ENCODE measurements around the gene EI24.

The EI24 gene

GRCh38 chr11:125591649-125592304, 22.5 kb downstream of the EI24 start:
- TF ChIP-seq MAX (IDR thresholded peaks at IDR 0.05) (peak; percentile 39), EGR1 (IDR thresholded peaks at IDR 0.05) (no peak)

GRCh38 chr11:125592305-125593113, 23.2 kb downstream of the EI24 start, which contains the start of gene STT3A:
Gene STT3A (plus strand): TSS chr11:125592852. CDS start chr11:125595916, 3,064 bp downstream.
- peak; percentile 60; the same call in 1 of the 2 replicates for TF ChIP-seq TCF12 (IDR thresholded peaks at IDR 0.05; ENCODE audit: low read depth)
- no peak for TF ChIP-seq EGR1 (IDR thresholded peaks at IDR 0.05)
- TF ChIP-seq MAX (IDR thresholded peaks at IDR 0.05): peak; percentile 80
- no peak for TF ChIP-seq TEAD4 (IDR thresholded peaks at IDR 0.05)
- no peak for TF ChIP-seq EP300 (IDR thresholded peaks at IDR 0.05; ENCODE audit: borderline replicate concordance)
- TF ChIP-seq TAF1 (IDR thresholded peaks at IDR 0.05; ENCODE audit: low read depth): peak; percentile 87
- peak; percentile 82; the same call in 1 of the 2 replicates for TF ChIP-seq CREB1 (IDR thresholded peaks at IDR 0.05; ENCODE audit: low read depth)
- TF ChIP-seq FOXM1 (IDR thresholded peaks at IDR 0.05; ENCODE audit: borderline replicate concordance, low read depth): no peak; the same call in 1 of the 2 replicates
- TF ChIP-seq ZBTB7A (IDR thresholded peaks at IDR 0.05; ENCODE audit: low read depth): peak; percentile 94
- TF ChIP-seq CEBPB (IDR thresholded peaks at IDR 0.05): no peak
- TF ChIP-seq USF1 (IDR thresholded peaks at IDR 0.05): peak; percentile 97
- TF ChIP-seq RAD21 (IDR thresholded peaks at IDR 0.05; ENCODE audit: low read depth): no peak
- TF ChIP-seq NFIC (IDR thresholded peaks at IDR 0.05): peak; percentile 98
- no peak for TF ChIP-seq REST (IDR thresholded peaks at IDR 0.05; ENCODE audit: low read depth)
- peak; percentile 79 for TF ChIP-seq YY1 (IDR thresholded peaks at IDR 0.05; ENCODE audit: low read depth)

- TF ChIP-seq YY1 (IDR thresholded peaks at IDR 0.05; ENCODE audit: low read depth) (no peak), USF1 (IDR thresholded peaks at IDR 0.05) (no peak), MAX (IDR thresholded peaks at IDR 0.05) (0 out of 2 replicates have a peak, but pooled peaks have one; percentile 3), EP300 (IDR thresholded peaks at IDR 0.05; ENCODE audit: borderline replicate concordance) (no peak), ZBTB7A (IDR thresholded peaks at IDR 0.05; ENCODE audit: low read depth) (peak; percentile 23; the same call in 1 of the 2 replicates)
Observed at GRCh38 chr11:125593114-125593820, 24.0 kb downstream of the EI24 start.

- TF ChIP-seq USF1 (IDR thresholded peaks at IDR 0.05) (no peak), NFIC (IDR thresholded peaks at IDR 0.05) (no peak), TCF12 (IDR thresholded peaks at IDR 0.05; ENCODE audit: low read depth) (no peak), CREB1 (IDR thresholded peaks at IDR 0.05; ENCODE audit: low read depth) (no peak), MAX (IDR thresholded peaks at IDR 0.05) (no peak), TEAD4 (IDR thresholded peaks at IDR 0.05) (no peak), ZBTB7A (IDR thresholded peaks at IDR 0.05; ENCODE audit: low read depth) (no peak), CEBPB (IDR thresholded peaks at IDR 0.05) (no peak)
Observed at GRCh38 chr11:125594958-125595357, 25.7 kb downstream of the EI24 start.

- no peak for TF ChIP-seq ZBTB7A (IDR thresholded peaks at IDR 0.05; ENCODE audit: low read depth)
- TF ChIP-seq EGR1 (IDR thresholded peaks at IDR 0.05): no peak
- TF ChIP-seq TAF1 (IDR thresholded peaks at IDR 0.05; ENCODE audit: low read depth): no peak
- TF ChIP-seq TCF12 (IDR thresholded peaks at IDR 0.05; ENCODE audit: low read depth): no peak
- TF ChIP-seq YY1 (IDR thresholded peaks at IDR 0.05; ENCODE audit: low read depth): no peak
- no peak for TF ChIP-seq RAD21 (IDR thresholded peaks at IDR 0.05; ENCODE audit: low read depth)
- TF ChIP-seq REST (IDR thresholded peaks at IDR 0.05; ENCODE audit: low read depth): no peak
- TF ChIP-seq MAX (IDR thresholded peaks at IDR 0.05): no peak
- no peak for TF ChIP-seq TEAD4 (IDR thresholded peaks at IDR 0.05)
- no peak for TF ChIP-seq USF1 (IDR thresholded peaks at IDR 0.05)
- TF ChIP-seq EP300 (IDR thresholded peaks at IDR 0.05; ENCODE audit: borderline replicate concordance): no peak
- no peak for TF ChIP-seq CEBPB (IDR thresholded peaks at IDR 0.05)
- TF ChIP-seq CREB1 (IDR thresholded peaks at IDR 0.05; ENCODE audit: low read depth): no peak
- TF ChIP-seq NFIC (IDR thresholded peaks at IDR 0.05): no peak
- TF ChIP-seq FOXM1 (IDR thresholded peaks at IDR 0.05; ENCODE audit: borderline replicate concordance, low read depth): no peak
Observed at GRCh38 chr11:125600663-125601062, 31.4 kb downstream of the EI24 start.

Data from Ishikawa (cell line).